CD4-positive, alpha-beta T cell (primary cell): ENCODE results near the gene PCDH17. TPM values are rescaled to one million over a fixed set of nuclear protein-coding genes. Genes with fewer than 3 reads are reported as not detected.

Experiments
- ATAC-seq: fragments of 200-7000 bp; cut with Tn5 transposase; one replicate; pipeline ENCODE4 v1.10.0; 2022; ENCODE audit warnings: mild to moderate bottlenecking; ENCODE audit not compliant: poor library complexity
- CTCF ChIA-PET: fragments of 350-600 bp; sonication (Branson Sonifier 250); formaldehyde crosslinking; loops from one replicate; lab custom pipeline; 2021; ENCODE audit warnings: antibody characterized with exemption, inconsistent platforms; lab: Charles Lee
- POLR2A ChIA-PET: fragments of 350-600 bp; sonication (Branson Sonifier 250); formaldehyde crosslinking; loops from one replicate; lab custom pipeline; 2021; ENCODE audit warnings: antibody characterized with exemption, inconsistent platforms; lab: Charles Lee
- DNase-seq, 14 experiments: peaks; one replicate each; pipeline ENCODE4 v3.0.0-alpha.2; 2013 to 2020; ENCODE audit warnings: mixed read lengths in 2 of 14
- H3K27ac ChIP-seq, 2 donors: one replicate each; pipeline versions ENCODE4 v1.5.1 to v1.7.0; 2013; ENCODE audit warnings: low read length in 2 of 2, low read depth in 1 of 2, mild to moderate bottlenecking in 1 of 2
- H3K27me3 ChIP-seq, 2 experiments: 1 replicate in 1 of 2; 2 replicates in 1 of 2; pipeline versions ENCODE4 v1.6.1 to v1.7.0; 2013; ENCODE audit warnings: low read length in 2 of 2, control low read depth in 1 of 2, mild to moderate bottlenecking in 1 of 2, moderate library complexity in 1 of 2; ENCODE audit not compliant: insufficient read depth in 2 of 2, control insufficient read depth in 1 of 2
- H3K36me3 ChIP-seq: one replicate; pipeline ENCODE4 v1.6.1; 2013; ENCODE audit warnings: low read length, control low read depth; ENCODE audit not compliant: insufficient read depth
- H3K4me1 ChIP-seq: one replicate; pipeline ENCODE4 v1.6.1; 2013; ENCODE audit warnings: low read length, control low read depth; ENCODE audit not compliant: insufficient read depth
- H3K4me3 ChIP-seq: one replicate; pipeline ENCODE4 v1.5.1; 2013; ENCODE audit warnings: mild to moderate bottlenecking, low read length, moderate library complexity
- H3K9me3 ChIP-seq, 2 experiments: 1 replicate in 1 of 2; 2 replicates in 1 of 2; pipeline versions ENCODE4 v1.6.1 to v1.7.0; 2013; ENCODE audit warnings: low read length in 2 of 2, mild to moderate bottlenecking in 2 of 2, control low read depth in 1 of 2, moderate library complexity in 1 of 2; ENCODE audit not compliant: control insufficient read depth in 1 of 2, insufficient read depth in 1 of 2
- H3K27ac Mint-ChIP-seq: one replicate; pipeline ENCODE4 v1.8.0; 2020; ENCODE audit warnings: mixed read lengths
- H3K27me3 Mint-ChIP-seq: one replicate; pipeline ENCODE4 v1.8.0; 2021; ENCODE audit warnings: mixed read lengths
- H3K36me3 Mint-ChIP-seq: one replicate; pipeline ENCODE4 v1.8.0; 2021; ENCODE audit warnings: low read depth, mixed read lengths
- H3K4me1 Mint-ChIP-seq: one replicate; pipeline ENCODE4 v1.8.0; 2021; ENCODE audit warnings: low read depth, mixed read lengths
- H3K4me3 Mint-ChIP-seq: one replicate; pipeline ENCODE4 v1.8.0; 2020; ENCODE audit warnings: mild to moderate bottlenecking, mixed read lengths
- H3K9me3 Mint-ChIP-seq: one replicate; pipeline ENCODE4 v1.8.0; 2020; ENCODE audit warnings: mixed read lengths
- CTCF ChIP-seq: fragments of 200-600 bp; IDR thresholded peaks from one replicate; pipeline ENCODE4 v1.8.0; 2022; ENCODE audit warnings: antibody characterized with exemption, mild to moderate bottlenecking
- intact Hi-C, 2 experiments: fragments of 100-400 bp; cut with DNase I in 1 of 2; cut with micrococcal nuclease in 1 of 2; formaldehyde crosslinking; loops; one replicate each; pipeline versions ENCODE4 v1.15.1 to v1.9.0; 2023 to 2025; cut with DNase I, micrococcal nuclease
- total RNA-seq, 174 experiments: library from RNA in 2 of 174; stranded (reverse) in 2 of 174; gene quantifications; one replicate each; pipeline ENCODE4 v1.2.3 and lab custom pipeline; 2021 to 2026

PCDH17 gene
- total RNA-seq, 2 experiments from 2014 or later: 0.05 TPM; not detected in 1

- no peak overlapping the region for H3K27ac ChIP-seq
- DNase-seq: no peak
- no peaks in the 10 kb centered on the region for H3K27me3 ChIP-seq
- no peaks in the 10 kb centered on the region for H3K36me3 Mint-ChIP-seq
- CTCF ChIA-PET: no interaction called here
- no peaks in the 10 kb centered on the region for H3K4me1 Mint-ChIP-seq
- no peaks in the 10 kb centered on the region for H3K27me3 Mint-ChIP-seq
- POLR2A ChIA-PET: no interaction called here
- H3K36me3 ChIP-seq: no peaks in the 10 kb centered on the region
- ATAC-seq: no peak
- TF ChIP-seq CTCF: no peak
- H3K9me3 Mint-ChIP-seq: no peaks in the 10 kb centered on the region
- no peak overlapping the region for H3K4me3 ChIP-seq
- H3K4me3 Mint-ChIP-seq: no peak overlapping the region
- peaks cover 3 to 6% of the 10 kb centered on the region in 2 experiments for H3K9me3 ChIP-seq
- H3K27ac Mint-ChIP-seq: no peak overlapping the region
- intact Hi-C loops: no loop called here
- H3K4me1 ChIP-seq: no peaks in the 10 kb centered on the region
These were observed 109.2 kb downstream of the PCDH17 start for GRCh38 chr13:57740719-57741118.

- ATAC-seq (no peak), DNase-seq (no peak)
- Mint-ChIP-seq H3K27me3 (no peaks in the 10 kb centered on the region), H3K4me1 (no peaks in the 10 kb centered on the region), H3K36me3 (no peaks in the 10 kb centered on the region), H3K27ac (no peak overlapping the region), H3K4me3 (no peak overlapping the region), H3K9me3 (peaks cover 9% of the 10 kb centered on the region)
- no peak for TF ChIP-seq CTCF
- Histone ChIP-seq H3K9me3 (peaks cover 3 to 4% of the 10 kb centered on the region in 2 experiments), H3K27ac (no peak overlapping the region), H3K36me3 (no peaks in the 10 kb centered on the region), H3K27me3 (no peaks in the 10 kb centered on the region), H3K4me1 (no peaks in the 10 kb centered on the region), H3K4me3 (no peak overlapping the region)
- intact Hi-C loops: no loop called here
- ChIA-PET CTCF (no interaction called here), POLR2A (no interaction called here)
These were observed 116.6 kb downstream of the PCDH17 start for GRCh38 chr13:57748096-57748495.

- Mint-ChIP-seq H3K9me3 (peaks cover 7% of the 10 kb centered on the region), H3K27ac (no peak overlapping the region), H3K4me1 (no peaks in the 10 kb centered on the region), H3K36me3 (no peaks in the 10 kb centered on the region), H3K27me3 (no peaks in the 10 kb centered on the region), H3K4me3 (no peak overlapping the region)
- H3K27me3 ChIP-seq: no peaks in the 10 kb centered on the region
- intact Hi-C loops: no loop called here
- POLR2A ChIA-PET: no interaction called here
- H3K36me3 ChIP-seq: no peaks in the 10 kb centered on the region
- no peak overlapping the region for H3K27ac ChIP-seq
- ATAC-seq: no peak
- no peaks in the 10 kb centered on the region for H3K9me3 ChIP-seq
- no peak overlapping the region for H3K4me3 ChIP-seq
- no peak for DNase-seq
- no peak for TF ChIP-seq CTCF
- CTCF ChIA-PET: no interaction called here
- no peaks in the 10 kb centered on the region for H3K4me1 ChIP-seq
These were observed 129.4 kb downstream of the PCDH17 start for GRCh38 chr13:57760951-57761350.
